Epithelial cell of esophagus (primary cell): ENCODE measurements around the gene DGCR8.

Source experiments
- DNase-seq: peaks from one replicate; pipeline ENCODE4 v3.0.0; 2010; ENCODE audit warnings: low read depth
- H3K4me3 ChIP-seq: 2 replicates; pipeline ENCODE4 v1.5.1; 2011; ENCODE audit warnings: mild to moderate bottlenecking, low read length, control low read depth
- TF ChIP-seq, protein P1 (sequence below): IDR thresholded peaks from 2 replicates; pipeline ENCODE4 v1.5.1; 2011; ENCODE audit warnings: low read depth, mild to moderate bottlenecking, low read length, control low read depth, inconsistent platforms; ENCODE audit not compliant: insufficient read depth; ENCODE audit errors: missing control alignments

The DGCR8 gene

DNA sequence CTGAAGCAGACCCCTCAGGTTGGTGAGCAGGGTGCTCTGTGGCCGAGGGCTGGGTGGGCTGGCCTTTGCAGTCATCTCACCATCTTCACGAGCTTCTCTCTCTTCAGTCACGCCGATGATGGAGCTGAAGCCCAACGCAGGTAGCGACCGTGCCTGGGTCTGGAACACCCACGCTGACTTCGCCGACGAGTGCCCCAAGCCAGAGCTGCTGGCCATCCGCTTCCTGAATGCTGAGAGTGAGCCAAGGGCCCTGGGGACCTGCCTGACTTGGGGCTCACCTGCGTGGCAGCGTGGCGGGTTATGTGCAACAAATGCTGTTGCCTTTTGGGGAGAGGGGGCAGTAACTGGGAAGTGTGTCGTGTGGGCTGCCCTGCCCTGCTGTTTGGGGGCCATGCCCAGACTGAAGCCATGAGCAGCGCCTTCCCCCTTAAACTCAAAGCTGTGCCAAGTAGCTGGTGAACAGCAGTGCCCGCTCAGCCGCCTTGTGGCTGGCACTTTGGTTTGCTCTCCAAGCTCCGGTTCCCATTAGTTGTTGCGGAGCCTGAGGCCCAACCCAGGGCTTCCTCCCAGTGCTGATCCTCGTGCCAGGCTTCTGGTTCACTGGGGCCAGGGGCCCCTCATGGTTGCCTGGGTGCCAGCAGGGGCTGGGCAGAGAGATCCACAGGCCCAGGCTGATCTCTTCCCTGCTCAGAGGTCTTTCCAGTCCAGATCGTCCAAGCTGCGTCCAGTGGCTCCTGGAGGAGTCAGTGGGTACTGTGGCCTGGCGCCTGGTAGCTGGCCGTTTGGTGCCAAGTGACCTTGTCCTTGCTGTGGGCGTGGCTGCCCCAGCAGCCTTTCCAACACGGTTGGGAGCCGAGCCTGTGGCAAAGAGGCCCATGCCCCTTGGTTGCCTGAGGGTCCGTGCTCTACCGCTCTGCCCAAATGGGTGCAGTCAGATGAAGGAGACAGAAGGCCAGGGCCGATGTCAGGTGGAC lies 45.4 kb downstream of the DGCR8 start:
- no peak overlapping the region for H3K4me3 ChIP-seq
- TF ChIP-seq, protein P1, sequence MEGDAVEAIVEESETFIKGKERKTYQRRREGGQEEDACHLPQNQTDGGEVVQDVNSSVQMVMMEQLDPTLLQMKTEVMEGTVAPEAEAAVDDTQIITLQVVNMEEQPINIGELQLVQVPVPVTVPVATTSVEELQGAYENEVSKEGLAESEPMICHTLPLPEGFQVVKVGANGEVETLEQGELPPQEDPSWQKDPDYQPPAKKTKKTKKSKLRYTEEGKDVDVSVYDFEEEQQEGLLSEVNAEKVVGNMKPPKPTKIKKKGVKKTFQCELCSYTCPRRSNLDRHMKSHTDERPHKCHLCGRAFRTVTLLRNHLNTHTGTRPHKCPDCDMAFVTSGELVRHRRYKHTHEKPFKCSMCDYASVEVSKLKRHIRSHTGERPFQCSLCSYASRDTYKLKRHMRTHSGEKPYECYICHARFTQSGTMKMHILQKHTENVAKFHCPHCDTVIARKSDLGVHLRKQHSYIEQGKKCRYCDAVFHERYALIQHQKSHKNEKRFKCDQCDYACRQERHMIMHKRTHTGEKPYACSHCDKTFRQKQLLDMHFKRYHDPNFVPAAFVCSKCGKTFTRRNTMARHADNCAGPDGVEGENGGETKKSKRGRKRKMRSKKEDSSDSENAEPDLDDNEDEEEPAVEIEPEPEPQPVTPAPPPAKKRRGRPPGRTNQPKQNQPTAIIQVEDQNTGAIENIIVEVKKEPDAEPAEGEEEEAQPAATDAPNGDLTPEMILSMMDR = no peak
- DNase-seq = no peak

DNA sequence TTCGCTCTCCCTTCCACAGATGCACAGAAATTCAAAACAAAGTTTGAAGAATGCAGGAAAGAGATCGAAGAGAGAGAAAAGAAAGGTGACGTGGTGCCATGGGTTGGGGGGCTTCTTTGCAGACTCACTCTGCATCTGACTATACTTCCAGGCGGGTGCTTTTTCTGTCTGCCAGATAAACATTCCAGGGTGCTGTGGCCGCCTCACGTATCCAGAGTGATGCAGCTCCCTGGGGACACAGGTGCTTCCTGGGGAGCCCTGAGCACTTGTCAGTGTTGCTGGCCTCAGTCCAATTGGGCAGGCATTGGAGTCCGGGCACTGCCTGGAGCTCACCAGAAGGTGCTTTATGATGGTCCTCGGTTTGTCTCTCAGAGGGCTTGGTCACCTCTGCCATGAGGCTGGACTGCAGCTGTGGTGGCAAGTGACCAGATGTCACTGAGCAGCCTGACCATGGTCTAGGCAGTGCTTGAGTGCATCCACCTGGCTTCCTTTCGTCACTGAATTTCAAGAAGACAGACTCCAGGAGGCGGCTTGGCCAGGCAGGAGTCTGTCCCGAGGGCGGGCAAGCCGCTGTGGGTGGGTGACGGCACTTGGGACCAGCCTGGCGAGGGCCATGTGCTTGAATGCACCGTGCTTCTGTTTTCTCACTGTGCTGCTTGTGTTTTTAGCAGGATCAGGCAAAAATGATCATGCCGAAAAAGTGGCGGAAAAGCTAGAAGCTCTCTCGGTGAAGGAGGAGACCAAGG lies 46.4 kb downstream of the DGCR8 start:
- DNase-seq = no peak
- TF ChIP-seq, protein P1 = no peak
- H3K4me3 ChIP-seq = no peak overlapping the region

DNA sequence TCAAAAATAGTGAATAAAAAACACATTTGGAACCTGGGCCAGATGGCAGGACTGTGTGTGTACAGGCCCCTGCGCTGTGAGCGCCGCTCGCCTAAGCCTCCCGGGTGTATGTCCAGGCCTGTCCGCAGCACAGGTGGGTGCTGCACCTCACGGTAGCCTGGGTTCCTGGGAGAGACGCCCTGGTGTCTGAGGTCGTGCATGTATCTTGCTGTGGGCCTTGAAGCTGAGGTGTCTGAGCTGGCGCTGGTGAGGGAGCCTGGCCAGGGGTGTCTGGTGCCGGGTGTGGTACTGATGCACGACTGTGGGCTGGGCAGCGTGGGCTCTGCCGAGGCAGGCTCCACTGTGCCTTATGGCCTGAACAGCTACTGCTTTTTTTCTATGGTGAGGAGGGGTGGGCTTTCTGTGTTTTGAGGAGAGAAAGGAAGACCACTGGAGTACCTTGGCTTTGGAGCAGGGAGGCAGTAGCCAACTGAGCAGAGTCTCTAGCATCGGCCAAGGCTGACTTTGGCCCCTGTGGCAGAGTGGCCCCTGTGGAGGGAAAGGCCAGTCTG lies 47.4 kb downstream of the DGCR8 start:
- no peak overlapping the region for H3K4me3 ChIP-seq
- TF ChIP-seq, protein P1 = no peak
- no peak for DNase-seq

DNA sequence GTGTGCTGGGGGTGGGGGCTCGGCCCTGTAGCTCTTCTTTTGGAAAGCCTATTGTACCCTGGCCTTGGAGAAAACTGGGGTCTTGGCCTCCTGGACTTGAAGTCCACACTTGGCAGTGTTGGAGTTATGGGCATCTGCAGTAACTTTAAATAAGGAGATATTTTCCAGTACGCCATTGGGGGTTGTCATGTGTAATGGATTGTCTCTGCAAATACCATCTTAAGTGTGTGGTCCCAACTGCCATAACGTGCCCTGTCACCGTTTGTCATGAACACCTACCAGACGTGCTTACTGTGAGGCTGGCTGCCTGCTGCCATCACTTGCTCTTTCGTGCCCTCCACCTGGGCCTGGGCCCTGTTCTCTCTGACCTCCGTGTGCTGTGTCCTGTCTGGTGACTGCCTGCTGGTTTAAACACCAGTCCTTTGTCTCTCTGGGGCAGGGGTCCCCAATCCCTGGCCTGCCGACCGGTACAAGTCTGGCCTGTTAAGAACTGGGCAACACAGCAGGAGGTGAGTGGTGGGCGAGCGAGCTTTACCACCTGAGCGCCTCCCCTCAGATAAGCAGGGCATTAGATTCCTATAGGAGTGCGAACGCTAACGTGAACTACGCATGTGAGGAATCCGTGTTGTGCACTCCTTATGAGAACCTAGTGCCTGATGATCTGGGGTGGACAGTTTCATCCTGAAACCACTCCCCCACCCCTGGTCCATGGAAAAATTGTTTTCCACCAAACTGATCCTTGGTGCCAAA lies 48.0 kb downstream of the DGCR8 start:
- TF ChIP-seq, protein P1 = no peak
- no peak for DNase-seq
- H3K4me3 ChIP-seq = no peak overlapping the region

DNA sequence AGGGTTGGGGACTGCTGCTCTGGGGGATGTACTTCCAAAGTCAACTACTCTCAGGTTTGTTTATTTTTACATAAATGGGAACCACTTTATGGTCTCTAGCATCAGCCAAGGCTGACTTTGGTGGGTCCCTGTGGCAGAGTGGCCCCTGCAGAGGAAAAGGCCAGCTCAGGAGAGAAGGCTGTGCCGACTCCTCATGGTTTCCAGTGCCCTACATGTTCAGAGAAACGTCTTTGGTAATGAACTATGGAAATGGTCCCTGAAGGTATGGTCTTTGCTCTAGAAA lies 48.5 kb downstream of the DGCR8 start:
- DNase-seq = no peak
- H3K4me3 ChIP-seq = no peak overlapping the region
- TF ChIP-seq, protein P1 = no peak

DNA sequence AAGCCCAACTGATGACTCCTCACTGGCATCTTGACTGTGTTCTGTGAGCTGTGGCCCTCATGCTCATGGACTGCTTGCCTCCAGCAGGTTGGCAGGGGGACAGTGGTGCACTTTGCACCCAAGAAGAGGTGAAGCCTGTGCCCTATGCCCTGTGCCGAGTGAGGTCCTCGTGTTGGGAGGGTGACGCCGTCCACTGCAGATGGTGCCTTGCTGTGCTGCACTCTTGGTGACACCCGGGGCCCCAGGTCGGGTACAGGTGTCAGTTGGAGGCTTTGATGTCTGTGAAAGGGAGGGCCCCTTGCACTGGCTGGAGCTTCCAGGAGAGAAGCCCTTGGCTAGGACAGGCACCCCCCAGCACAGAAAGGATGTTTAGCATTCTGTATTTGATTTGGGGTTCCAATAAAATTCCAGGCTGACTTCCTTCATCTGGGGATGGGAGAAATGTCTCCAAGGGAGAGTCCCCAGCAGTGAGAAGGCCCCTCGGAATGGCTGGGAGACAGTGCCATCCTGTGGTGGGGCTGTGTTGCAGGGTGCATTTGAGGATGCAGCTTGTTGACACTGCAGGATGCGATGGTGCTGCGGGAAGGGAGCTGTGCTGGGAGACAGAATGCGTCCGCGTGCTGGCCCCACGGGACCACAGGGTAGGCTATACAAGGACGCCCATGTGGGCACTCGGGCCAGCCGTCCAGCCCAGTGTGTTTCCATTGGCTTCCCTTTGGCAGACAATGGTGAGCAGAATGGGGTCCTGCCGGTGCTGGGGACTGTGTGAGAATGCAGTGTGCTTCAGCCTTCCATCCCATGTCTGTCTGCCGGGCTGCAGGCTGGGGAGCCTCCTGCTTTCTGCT lies 49.1 kb downstream of the DGCR8 start:
- TF ChIP-seq, protein P1 = peak; percentile 57
- DNase-seq = peak; percentile 53
- no peak overlapping the region for H3K4me3 ChIP-seq
